Sigmoid colon (tissue), 7 donors: ENCODE data around the gene TTC17. TPM values are rescaled to one million over a fixed set of nuclear protein-coding genes. Genes with fewer than 3 reads are reported as not detected.
"Not testable (repeated sequence)": the region's sequence is repeated elsewhere in the genome, so short reads cannot be mapped to it uniquely, and the experiment has no call there.

Source experiments
- DNase-seq: peaks from one replicate; pipeline ENCODE4 v3.0.0-alpha.2; 2019
- H3K27ac ChIP-seq, 4 donors: fragments of 200-600 bp; sonication (generic); one replicate each; pipeline ENCODE4 v1.5.1; 2016 to 2019; ENCODE audit warnings: mild to moderate bottlenecking in 1 of 4
- H3K27me3 ChIP-seq, 3 donors: fragments of 200-600 bp; sonication (generic); one replicate each; pipeline ENCODE4 v1.5.1; 2019; ENCODE audit warnings: mild to moderate bottlenecking in 1 of 3
- H3K36me3 ChIP-seq, 4 donors: fragments of 200-600 bp; sonication (generic); one replicate each; pipeline ENCODE4 v1.5.1; 2016 to 2019
- H3K4me1 ChIP-seq, 4 donors: fragments of 200-600 bp; sonication (generic); one replicate each; pipeline ENCODE4 v1.5.1; 2017 to 2019
- H3K4me3 ChIP-seq, 4 donors: fragments of 200-600 bp; sonication (generic); one replicate each; pipeline ENCODE4 v1.5.1; 2017 to 2019; ENCODE audit warnings: mild to moderate bottlenecking in 2 of 4, moderate library complexity in 1 of 4
- H3K9me3 ChIP-seq, 4 donors: fragments of 200-600 bp in 3 of 4; sonication (generic) in 3 of 4; one replicate each; pipeline versions ENCODE4 v1.5.1 to v1.6.1; 2013 to 2019
- EP300 ChIP-seq, 4 donors: sonication (generic); formaldehyde crosslinking; IDR thresholded peaks; one replicate each; pipeline ENCODE4 v1.6.1; 2017; ENCODE audit warnings: antibody characterized with exemption in 4 of 4
- POLR2A ChIP-seq, 2 donors: fragments of 450-650 bp; IDR thresholded peaks; one replicate each; pipeline ENCODE4 v1.6.1; 2016; ENCODE audit warnings: antibody characterized with exemption in 2 of 2, mild to moderate bottlenecking in 2 of 2, moderate library complexity in 2 of 2
- POLR2AphosphoS5 ChIP-seq, 4 donors: sonication (generic); formaldehyde crosslinking; IDR thresholded peaks; one replicate each; pipeline ENCODE4 v1.6.1; 2017; ENCODE audit warnings: antibody characterized with exemption in 4 of 4
- WGBS, 2 donors: extraction: QIAGEN DNeasy Blood & Tissue Kit; methylation state at CpG; one replicate each; pipeline ENCODE4 v1.1.7; 2013; 5-methylcytosine and 5-hydroxymethylcytosine counted together
- intact Hi-C: fragments of 100-400 bp; cut with DNase I; formaldehyde crosslinking; loops from one replicate; pipeline ENCODE4 v1.15.1; 2023
- polyA plus RNA-seq, 3 donors: library from polyadenylated mRNA; stranded (reverse); fragments of 200-250 nt; gene quantifications; one replicate each; pipeline ENCODE4 v1.2.3, GENCODE V29; 2013
- total RNA-seq, 4 donors: library from RNA; depleted of rRNA; stranded (reverse); fragments of >200 nt; gene quantifications; one replicate each; pipeline ENCODE4 v1.1.0, GENCODE V29; 2016
- TF ChIP-seq, protein P1 (sequence below), 4 experiments: fragments of 450-650 bp in 3 of 4; fragments of 200-600 bp in 1 of 4; IDR thresholded peaks; one replicate each; pipeline ENCODE4 v1.5.1; 2016 to 2019; ENCODE audit warnings: antibody characterized with exemption in 4 of 4, mild to moderate bottlenecking in 3 of 4, moderate library complexity in 2 of 4
- donor health status: healthy with polysubstance abuse.
- donor health status: Bipolar disorder and iron deficiency.
- donor health status: healthy.

Gene TTC17
- total and polyA plus RNA-seq, 7 donors, result 8.4 to 102 (median 79.2) TPM

- Histone ChIP-seq H3K27ac (no peak overlapping the region), H3K9me3 (peaks cover 0 to 4% (median 0%) of the 10 kb centered on the region in 4 donors), H3K36me3 (peaks cover 5 to 92% (median 23%) of the 10 kb centered on the region in 4 donors), H3K4me1 (no peaks in the 10 kb centered on the region), H3K27me3 (no peaks in the 10 kb centered on the region), H3K4me3 (no peak overlapping the region)
- DNase-seq, result no peak
- TF ChIP-seq EP300 (IDR thresholded peaks at IDR 0.05) (no peak), POLR2A (IDR thresholded peaks at IDR 0.05) (no peak), POLR2AphosphoS5 (IDR thresholded peaks at IDR 0.05) (no peak)
- 90 to 98% methylated on average over 1 of the region's 1 CpG for WGBS, 2 donors
- intact Hi-C loops, result no loop called here
These were observed 103.6 kb downstream of the TTC17 start for GRCh38 chr11:43462359-43462758.

- intact Hi-C loops, result no loop called here
- H3K9me3 ChIP-seq, result peaks cover 0 to 5% (median 2%) of the 10 kb centered on the region in 4 donors
- H3K27ac ChIP-seq, result no peak overlapping the region
- DNase-seq, result no peak
- H3K27me3 ChIP-seq, result no peaks in the 10 kb centered on the region
- peaks cover 5 to 54% (median 9%) of the 10 kb centered on the region in 4 donors for H3K36me3 ChIP-seq
- no peaks in the 10 kb centered on the region for H3K4me1 ChIP-seq
- H3K4me3 ChIP-seq, result no peak overlapping the region
- TF ChIP-seq POLR2A (IDR thresholded peaks at IDR 0.05), result no peak
- TF ChIP-seq, protein P1, sequence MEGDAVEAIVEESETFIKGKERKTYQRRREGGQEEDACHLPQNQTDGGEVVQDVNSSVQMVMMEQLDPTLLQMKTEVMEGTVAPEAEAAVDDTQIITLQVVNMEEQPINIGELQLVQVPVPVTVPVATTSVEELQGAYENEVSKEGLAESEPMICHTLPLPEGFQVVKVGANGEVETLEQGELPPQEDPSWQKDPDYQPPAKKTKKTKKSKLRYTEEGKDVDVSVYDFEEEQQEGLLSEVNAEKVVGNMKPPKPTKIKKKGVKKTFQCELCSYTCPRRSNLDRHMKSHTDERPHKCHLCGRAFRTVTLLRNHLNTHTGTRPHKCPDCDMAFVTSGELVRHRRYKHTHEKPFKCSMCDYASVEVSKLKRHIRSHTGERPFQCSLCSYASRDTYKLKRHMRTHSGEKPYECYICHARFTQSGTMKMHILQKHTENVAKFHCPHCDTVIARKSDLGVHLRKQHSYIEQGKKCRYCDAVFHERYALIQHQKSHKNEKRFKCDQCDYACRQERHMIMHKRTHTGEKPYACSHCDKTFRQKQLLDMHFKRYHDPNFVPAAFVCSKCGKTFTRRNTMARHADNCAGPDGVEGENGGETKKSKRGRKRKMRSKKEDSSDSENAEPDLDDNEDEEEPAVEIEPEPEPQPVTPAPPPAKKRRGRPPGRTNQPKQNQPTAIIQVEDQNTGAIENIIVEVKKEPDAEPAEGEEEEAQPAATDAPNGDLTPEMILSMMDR (IDR thresholded peaks at IDR 0.05), result no peak
- no peak for TF ChIP-seq POLR2AphosphoS5 (IDR thresholded peaks at IDR 0.05)
- TF ChIP-seq EP300 (IDR thresholded peaks at IDR 0.05), result no peak
These were observed 109.2 kb downstream of the TTC17 start for GRCh38 chr11:43467958-43468357.

DNA sequence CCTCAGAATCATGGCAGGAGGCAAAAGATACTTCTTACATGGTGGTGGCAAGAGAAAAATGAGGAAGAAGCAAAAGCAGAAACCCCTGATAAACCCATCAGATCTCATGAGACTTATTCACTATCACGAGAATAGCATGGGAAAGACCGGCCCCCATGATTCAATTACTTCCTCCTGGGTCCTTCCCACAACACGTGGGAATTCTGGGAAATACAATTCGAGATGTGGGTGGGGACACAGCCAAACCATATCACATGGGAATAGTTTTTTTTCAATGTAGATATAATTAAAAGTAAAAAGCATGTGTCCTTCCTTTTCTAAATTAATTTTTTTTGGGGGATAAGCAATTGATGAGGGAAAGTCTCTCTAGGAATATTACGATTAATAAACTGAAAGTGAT lies 118.8 kb downstream of the TTC17 start:
- intact Hi-C loops, H3K36me3 ChIP-seq, DNase-seq, H3K4me3 ChIP-seq, H3K9me3 ChIP-seq, H3K4me1 ChIP-seq, H3K27me3 ChIP-seq, H3K27ac ChIP-seq: not testable (repeated sequence)
- WGBS, 2 donors, result 92 to 95% methylated on average over 5 of the region's 5 CpGs

- intact Hi-C loops, result no loop called here
- Histone ChIP-seq H3K4me3 (no peak overlapping the region), H3K9me3 (peaks cover 0 to 7% (median 5%) of the 10 kb centered on the region in 4 donors), H3K27ac (no peak overlapping the region), H3K36me3 (peaks cover 0 to 25% (median 4%) of the 10 kb centered on the region in 4 donors), H3K27me3 (no peaks in the 10 kb centered on the region), H3K4me1 (no peaks in the 10 kb centered on the region)
- TF ChIP-seq, protein P1 (IDR thresholded peaks at IDR 0.05), result no peak
- no peak for TF ChIP-seq EP300 (IDR thresholded peaks at IDR 0.05)
- no peak for TF ChIP-seq POLR2AphosphoS5 (IDR thresholded peaks at IDR 0.05)
- no peak for TF ChIP-seq POLR2A (IDR thresholded peaks at IDR 0.05)
- no peak for DNase-seq
- 95 to 96% methylated on average over 6 of the region's 6 CpGs for WGBS, 2 donors
These were observed 127.4 kb downstream of the TTC17 start for GRCh38 chr11:43486141-43486540.

- Histone ChIP-seq H3K27me3 (no peaks in the 10 kb centered on the region), H3K27ac (no peak overlapping the region), H3K4me1 (no peaks in the 10 kb centered on the region), H3K36me3 (peaks cover 3 to 63% (median 11%) of the 10 kb centered on the region in 4 donors), H3K9me3 (no peaks in the 10 kb centered on the region), H3K4me3 (no peak overlapping the region)
- TF ChIP-seq POLR2AphosphoS5 (IDR thresholded peaks at IDR 0.05) (no peak), EP300 (IDR thresholded peaks at IDR 0.05) (no peak), POLR2A (IDR thresholded peaks at IDR 0.05) (no peak)
- TF ChIP-seq, protein P1 (IDR thresholded peaks at IDR 0.05), result no peak
- WGBS, 2 donors, result 83 to 90% methylated on average over 5 of the region's 5 CpGs
- intact Hi-C loops, result no loop called here
- DNase-seq, result no peak
These were observed 131.2 kb downstream of the TTC17 start for GRCh38 chr11:43489869-43490465.

- no peak for DNase-seq
- no peak for TF ChIP-seq EP300 (IDR thresholded peaks at IDR 0.05)
- TF ChIP-seq, protein P1 (IDR thresholded peaks at IDR 0.05), result no peak
- TF ChIP-seq POLR2AphosphoS5 (IDR thresholded peaks at IDR 0.05), result no peak
- no peak for TF ChIP-seq POLR2A (IDR thresholded peaks at IDR 0.05)
- Histone ChIP-seq H3K27me3 (no peaks in the 10 kb centered on the region), H3K27ac (no peak overlapping the region), H3K4me3 (no peak overlapping the region), H3K4me1 (no peaks in the 10 kb centered on the region), H3K9me3 (no peaks in the 10 kb centered on the region), H3K36me3 (peaks cover 3 to 57% (median 11%) of the 10 kb centered on the region in 4 donors)
- 87 to 96% methylated on average over 5 of the region's 5 CpGs for WGBS, 2 donors
- intact Hi-C loops, result no loop called here
These were observed 134.0 kb downstream of the TTC17 start for GRCh38 chr11:43492701-43493100.
